HEK293 (cell line): ENCODE results near the gene LSM3.

Experiments used
- CTCF ChIA-PET: fragments of 350-600 bp; formaldehyde crosslinking; extraction: SDS; loops from one replicate; lab custom pipeline; 2021; ENCODE audit warnings: antibody characterized with exemption; lab: Yijun Ruan, JAX
- POLR2A ChIA-PET: fragments of 300-600 bp; formaldehyde crosslinking; extraction: SDS; loops from one replicate; lab custom pipeline; 2020; ENCODE audit warnings: antibody characterized with exemption, inconsistent platforms; lab: Yijun Ruan, JAX
- H3K27ac ChIP-seq: fragments of 200-500 bp; sonication (Bioruptor generic); 2 replicates; pipeline ENCODE4 v1.5.1; 2014; ENCODE audit warnings: low read depth, low read length, control low read depth, inconsistent platforms; ENCODE audit errors: extremely low read depth
- H3K36me3 ChIP-seq, 2 experiments: fragments of 200-500 bp in 1 of 2; sonication (Bioruptor generic) in 1 of 2; 1 replicate in 1 of 2; 2 replicates in 1 of 2; pipeline ENCODE4 v1.5.1; 2014 to 2017; ENCODE audit warnings: inconsistent platforms in 2 of 2, low read length in 2 of 2; ENCODE audit not compliant: control insufficient read depth in 2 of 2, insufficient read depth in 1 of 2
- H3K4me1 ChIP-seq: fragments of 200-500 bp; sonication (Bioruptor generic); 2 replicates; pipeline ENCODE4 v1.5.1; 2014; ENCODE audit warnings: mild to moderate bottlenecking, low read length, inconsistent platforms; ENCODE audit not compliant: control insufficient read depth, insufficient read depth
- H3K4me3 ChIP-seq: 2 replicates; pipeline ENCODE4 v1.5.1; 2011; ENCODE audit warnings: low read depth, mild to moderate bottlenecking, control low read depth, low read length, moderate library complexity
- H3K9me3 ChIP-seq: fragments of 200-500 bp; sonication (Bioruptor generic); 2 replicates; pipeline ENCODE4 v1.5.1; 2014; ENCODE audit warnings: low read depth, low read length, inconsistent platforms; ENCODE audit not compliant: control insufficient read depth, insufficient read depth
- GLI4 ChIP-seq: fragments of 450-650 bp; formaldehyde crosslinking; IDR thresholded peaks from 2 replicates; pipeline ENCODE4 v1.5.1; 2016; ENCODE audit warnings: missing biosample characterization, missing genetic modification characterization
- GLIS2 ChIP-seq: fragments of 450-650 bp; formaldehyde crosslinking; IDR thresholded peaks from 2 replicates; pipeline ENCODE4 v1.5.1; 2016; ENCODE audit warnings: missing biosample characterization, missing genetic modification characterization
- OVOL3 ChIP-seq: fragments of 450-650 bp; formaldehyde crosslinking; IDR thresholded peaks from 2 replicates; pipeline ENCODE4 v1.5.1; 2016; ENCODE audit warnings: missing biosample characterization, missing genetic modification characterization
- SCRT2 ChIP-seq: fragments of 450-650 bp; formaldehyde crosslinking; IDR thresholded peaks from 2 replicates; pipeline ENCODE4 v1.5.1; 2016; ENCODE audit warnings: missing biosample characterization, missing genetic modification characterization
- SP3 ChIP-seq: fragments of 450-650 bp; formaldehyde crosslinking; IDR thresholded peaks from 2 replicates; pipeline ENCODE4 v1.5.1; 2016; ENCODE audit warnings: missing biosample characterization, missing genetic modification characterization
- TCF7L2 ChIP-seq: IDR thresholded peaks from 2 replicates; pipeline ENCODE4 v1.6.1; 2011; ENCODE audit warnings: low read depth, mild to moderate bottlenecking, inconsistent platforms, low read length, moderate library complexity, borderline replicate concordance
- ZBTB17 ChIP-seq: fragments of 450-650 bp; formaldehyde crosslinking; IDR thresholded peaks from 2 replicates; pipeline ENCODE4 v1.5.1; 2016; ENCODE audit warnings: missing biosample characterization, missing genetic modification characterization
- ZFP69B ChIP-seq: fragments of 450-650 bp; formaldehyde crosslinking; IDR thresholded peaks from 2 replicates; pipeline ENCODE4 v1.5.1; 2016; ENCODE audit warnings: missing biosample characterization, missing genetic modification characterization
- ZNF112 ChIP-seq: fragments of 450-650 bp; formaldehyde crosslinking; IDR thresholded peaks from 2 replicates; pipeline ENCODE4 v1.5.0; 2017; ENCODE audit warnings: missing biosample characterization, missing genetic modification characterization
- ZNF184 ChIP-seq: fragments of 450-650 bp; IDR thresholded peaks from 2 replicates; pipeline ENCODE4 v1.5.1; 2018; ENCODE audit warnings: missing biosample characterization, mild to moderate bottlenecking, missing genetic modification characterization
- ZNF23 ChIP-seq: fragments of 450-650 bp; formaldehyde crosslinking; IDR thresholded peaks from 2 replicates; pipeline ENCODE4 v1.5.1; 2016; ENCODE audit warnings: missing biosample characterization, missing genetic modification characterization, borderline replicate concordance
- ZNF274 ChIP-seq, 2 experiments: fragments of 200-500 bp in 1 of 2; fragments of 450-650 bp in 1 of 2; sonication (Bioruptor generic) in 1 of 2; formaldehyde crosslinking in 1 of 2; IDR thresholded peaks; 2 replicates each; pipeline versions ENCODE4 v1.5.1 to v1.6.1; 2014 to 2016; ENCODE audit warnings: borderline replicate concordance in 1 of 2, inconsistent platforms in 1 of 2, low read length in 1 of 2, missing biosample characterization in 1 of 2, missing genetic modification characterization in 1 of 2
- ZNF354C ChIP-seq: fragments of 450-650 bp; formaldehyde crosslinking; IDR thresholded peaks from 2 replicates; pipeline ENCODE4 v1.5.1; 2016; ENCODE audit warnings: missing biosample characterization, missing genetic modification characterization, low read depth, borderline replicate concordance
- ZNF473 ChIP-seq: fragments of 450-650 bp; formaldehyde crosslinking; IDR thresholded peaks from 2 replicates; pipeline ENCODE4 v1.5.1; 2017; ENCODE audit warnings: missing biosample characterization, missing genetic modification characterization
- ZNF544 ChIP-seq: fragments of 450-650 bp; formaldehyde crosslinking; IDR thresholded peaks from 2 replicates; pipeline ENCODE4 v1.5.0; 2017; ENCODE audit warnings: missing biosample characterization, missing genetic modification characterization
- ZNF548 ChIP-seq: fragments of 450-650 bp; formaldehyde crosslinking; IDR thresholded peaks from 2 replicates; pipeline ENCODE4 v1.5.1; 2016; ENCODE audit warnings: missing biosample characterization, missing genetic modification characterization
- ZNF555 ChIP-seq: fragments of 450-650 bp; formaldehyde crosslinking; conservative IDR thresholded peaks from 2 replicates; pipeline ENCODE4 v1.5.1; 2017; ENCODE audit warnings: missing biosample characterization, mild to moderate bottlenecking, missing genetic modification characterization, inconsistent platforms
- ZNF654 ChIP-seq: fragments of 450-650 bp; formaldehyde crosslinking; IDR thresholded peaks from 2 replicates; pipeline ENCODE4 v1.5.1; 2016; ENCODE audit warnings: low read depth, missing biosample characterization, missing genetic modification characterization
- ZNF658 ChIP-seq: fragments of 450-650 bp; formaldehyde crosslinking; IDR thresholded peaks from 2 replicates; pipeline ENCODE4; 2016; ENCODE audit warnings: missing biosample characterization, missing genetic modification characterization
- TF ChIP-seq, protein P1 (sequence below): fragments of 450-650 bp; formaldehyde crosslinking; IDR thresholded peaks from 2 replicates; pipeline ENCODE4 v1.5.1; 2016; ENCODE audit warnings: missing biosample characterization, missing genetic modification characterization
- TF ChIP-seq, protein P2 (sequence below): fragments of 450-650 bp; formaldehyde crosslinking; IDR thresholded peaks from 2 replicates; pipeline ENCODE4 v1.5.1; 2016; ENCODE audit warnings: missing biosample characterization, missing genetic modification characterization
- TF ChIP-seq, protein P3 (sequence below): fragments of 450-650 bp; formaldehyde crosslinking; IDR thresholded peaks from 2 replicates; pipeline ENCODE4 v1.5.1; 2016; ENCODE audit warnings: missing biosample characterization, missing genetic modification characterization

The LSM3 gene

DNA sequence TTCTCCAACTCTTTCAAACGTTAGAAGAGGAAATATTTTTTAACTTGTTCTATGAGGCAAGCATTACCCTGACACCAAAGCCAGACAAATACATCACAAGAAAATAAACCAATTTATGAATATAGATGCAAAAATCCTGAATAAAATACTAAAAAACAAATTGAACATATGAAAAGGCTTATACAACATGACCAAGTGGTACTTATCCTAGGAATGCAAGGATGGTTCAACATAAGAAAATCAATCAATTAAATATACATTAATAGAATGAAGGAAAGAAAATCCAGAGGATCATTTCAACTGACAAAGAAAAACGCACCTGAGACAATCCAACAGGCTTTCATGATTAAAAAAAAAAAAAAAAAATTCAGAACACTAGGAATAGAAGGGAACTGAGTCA lies 17.3 kb upstream of the LSM3 start:
- Histone ChIP-seq H3K36me3 (peaks cover 43 to 100% of the 10 kb centered on the region in 2 experiments), H3K27ac (no peak overlapping the region), H3K4me1 (no peaks in the 10 kb centered on the region), H3K9me3 (no peaks in the 10 kb centered on the region), H3K4me3 (no peak overlapping the region)
- ChIA-PET POLR2A (no interaction called here), CTCF (interaction anchor here (1.4 kb wide), 1 partner anchor 8 kb away, joined by 5 read pairs; no protein-coding TSS in a partner anchor)
- TF ChIP-seq GLIS2 (tag by site-specific recombination) (no peak), ZNF274 (IDR thresholded peaks at IDR 0.05; ENCODE audit: low read length) (no peak), ZNF274 (tag by site-specific recombination; IDR thresholded peaks at IDR 0.05; ENCODE audit: borderline replicate concordance) (no peak), ZNF354C (tag by site-specific recombination) (no peak)

DNA sequence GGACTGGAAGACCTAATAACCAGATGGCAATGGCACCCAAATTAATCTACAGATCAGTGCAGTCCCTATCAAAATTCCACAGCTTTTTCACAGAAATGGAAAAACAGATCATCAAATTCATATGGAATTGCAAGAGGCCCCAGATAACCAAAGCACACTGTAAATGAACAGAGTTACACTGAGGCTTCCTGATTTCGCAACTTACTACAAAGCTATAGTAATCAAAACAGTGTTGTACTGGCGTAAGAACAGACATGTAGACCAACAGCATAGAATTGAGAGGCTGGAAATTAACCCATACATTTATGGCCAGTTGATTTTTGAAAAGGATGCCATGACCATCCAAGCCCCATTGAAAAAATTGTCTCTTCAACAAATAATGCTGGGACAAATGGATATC lies 16.4 kb upstream of the LSM3 start:
- no peaks in the 10 kb centered on the region for H3K9me3 ChIP-seq
- CTCF ChIA-PET, result interaction anchor here (1.4 kb wide), 1 partner anchor 9 kb away, joined by 5 read pairs; no protein-coding TSS in a partner anchor
- H3K4me3 ChIP-seq, result no peak overlapping the region
- POLR2A ChIA-PET, result no interaction called here
- TF ChIP-seq ZBTB17 (tag by site-specific recombination) (no peak), SP3 (tag by site-specific recombination) (no peak), GLI4 (no peak), ZNF658 (tag by site-specific recombination) (no peak), ZNF23 (tag by site-specific recombination) (no peak), ZNF654 (tag by site-specific recombination) (no peak), OVOL3 (no peak), SCRT2 (tag by site-specific recombination) (no peak), ZNF184 (tag by site-specific recombination) (no peak), ZFP69B (tag by site-specific recombination) (no peak), ZNF544 (no peak), ZNF555 (tag by site-specific recombination) (no peak), ZNF112 (no peak), TCF7L2 (no peak), ZNF473 (tag by site-specific recombination) (no peak), ZNF548 (tag by site-specific recombination) (no peak)
- TF ChIP-seq, protein P1, sequence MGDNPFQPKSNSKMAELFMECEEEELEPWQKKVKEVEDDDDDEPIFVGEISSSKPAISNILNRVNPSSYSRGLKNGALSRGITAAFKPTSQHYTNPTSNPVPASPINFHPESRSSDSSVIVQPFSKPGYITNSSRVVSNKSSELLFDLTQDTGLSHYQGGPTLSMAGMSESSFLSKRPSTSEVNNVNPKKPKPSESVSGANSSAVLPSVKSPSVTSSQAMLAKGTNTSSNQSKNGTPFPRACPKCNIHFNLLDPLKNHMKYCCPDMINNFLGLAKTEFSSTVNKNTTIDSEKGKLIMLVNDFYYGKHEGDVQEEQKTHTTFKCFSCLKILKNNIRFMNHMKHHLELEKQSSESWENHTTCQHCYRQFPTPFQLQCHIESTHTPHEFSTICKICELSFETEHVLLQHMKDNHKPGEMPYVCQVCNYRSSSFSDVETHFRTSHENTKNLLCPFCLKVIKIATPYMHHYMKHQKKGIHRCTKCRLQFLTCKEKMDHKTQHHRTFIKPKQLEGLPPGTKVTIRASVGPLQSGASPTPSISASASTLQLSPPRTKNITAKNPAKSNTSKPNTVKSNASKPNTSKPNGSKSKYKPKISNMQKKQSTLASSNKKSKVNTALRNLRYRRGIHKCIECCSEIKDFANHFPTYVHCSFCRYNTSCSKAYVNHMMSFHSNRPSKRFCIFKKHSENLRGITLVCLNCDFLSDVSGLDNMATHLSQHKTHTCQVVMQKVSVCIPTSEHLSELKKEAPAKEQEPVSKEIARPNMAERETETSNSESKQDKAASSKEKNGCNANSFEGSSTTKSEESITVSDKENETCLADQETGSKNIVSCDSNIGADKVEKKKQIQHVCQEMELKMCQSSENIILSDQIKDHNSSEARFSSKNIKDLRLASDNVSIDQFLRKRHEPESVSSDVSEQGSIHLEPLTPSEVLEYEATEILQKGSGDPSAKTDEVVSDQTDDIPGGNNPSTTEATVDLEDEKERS (tag by site-specific recombination), result no peak
- TF ChIP-seq, protein P2, sequence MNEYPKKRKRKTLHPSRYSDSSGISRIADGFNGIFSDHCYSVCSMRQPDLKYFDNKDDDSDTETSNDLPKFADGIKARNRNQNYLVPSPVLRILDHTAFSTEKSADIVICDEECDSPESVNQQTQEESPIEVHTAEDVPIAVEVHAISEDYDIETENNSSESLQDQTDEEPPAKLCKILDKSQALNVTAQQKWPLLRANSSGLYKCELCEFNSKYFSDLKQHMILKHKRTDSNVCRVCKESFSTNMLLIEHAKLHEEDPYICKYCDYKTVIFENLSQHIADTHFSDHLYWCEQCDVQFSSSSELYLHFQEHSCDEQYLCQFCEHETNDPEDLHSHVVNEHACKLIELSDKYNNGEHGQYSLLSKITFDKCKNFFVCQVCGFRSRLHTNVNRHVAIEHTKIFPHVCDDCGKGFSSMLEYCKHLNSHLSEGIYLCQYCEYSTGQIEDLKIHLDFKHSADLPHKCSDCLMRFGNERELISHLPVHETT (tag by site-specific recombination), result no peak
- TF ChIP-seq, protein P3, sequence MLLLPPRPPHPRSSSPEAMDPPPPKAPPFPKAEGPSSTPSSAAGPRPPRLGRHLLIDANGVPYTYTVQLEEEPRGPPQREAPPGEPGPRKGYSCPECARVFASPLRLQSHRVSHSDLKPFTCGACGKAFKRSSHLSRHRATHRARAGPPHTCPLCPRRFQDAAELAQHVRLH (tag by site-specific recombination), result no peak
- no peak overlapping the region for H3K27ac ChIP-seq
- no peaks in the 10 kb centered on the region for H3K4me1 ChIP-seq
- H3K36me3 ChIP-seq, result peaks cover 44 to 100% of the 10 kb centered on the region in 2 experiments
